ENCODE results near the gene RORC.

- TF ChIP-seq REST (IDR thresholded peaks at IDR 0.05; ENCODE audit: insufficient read depth in 1 of 2, low read depth in 2 of 2, low read length in 2 of 2) (no peak), POLR2AphosphoS5 (IDR thresholded peaks at IDR 0.05; ENCODE audit: low read depth, low read length) (no peak), SIN3A (IDR thresholded peaks at IDR 0.05; ENCODE audit: borderline replicate concordance, insufficient read depth, low read length) (no peak), TAF1 (IDR thresholded peaks at IDR 0.05; ENCODE audit: borderline replicate concordance, insufficient read depth, low read length) (no peak), FOXP2 (optimal IDR thresholded peaks at IDR 0.05; ENCODE audit: borderline replicate concordance, extremely low read depth, extremely low read length, insufficient read depth) (no peak)
Observed at GRCh38 chr1:151814971-151815545, 16.5 kb downstream of the RORC start.

All from PFSK-1 (cell line).